ENCODE data around the gene ASIC4.

Gene ASIC4

DNA sequence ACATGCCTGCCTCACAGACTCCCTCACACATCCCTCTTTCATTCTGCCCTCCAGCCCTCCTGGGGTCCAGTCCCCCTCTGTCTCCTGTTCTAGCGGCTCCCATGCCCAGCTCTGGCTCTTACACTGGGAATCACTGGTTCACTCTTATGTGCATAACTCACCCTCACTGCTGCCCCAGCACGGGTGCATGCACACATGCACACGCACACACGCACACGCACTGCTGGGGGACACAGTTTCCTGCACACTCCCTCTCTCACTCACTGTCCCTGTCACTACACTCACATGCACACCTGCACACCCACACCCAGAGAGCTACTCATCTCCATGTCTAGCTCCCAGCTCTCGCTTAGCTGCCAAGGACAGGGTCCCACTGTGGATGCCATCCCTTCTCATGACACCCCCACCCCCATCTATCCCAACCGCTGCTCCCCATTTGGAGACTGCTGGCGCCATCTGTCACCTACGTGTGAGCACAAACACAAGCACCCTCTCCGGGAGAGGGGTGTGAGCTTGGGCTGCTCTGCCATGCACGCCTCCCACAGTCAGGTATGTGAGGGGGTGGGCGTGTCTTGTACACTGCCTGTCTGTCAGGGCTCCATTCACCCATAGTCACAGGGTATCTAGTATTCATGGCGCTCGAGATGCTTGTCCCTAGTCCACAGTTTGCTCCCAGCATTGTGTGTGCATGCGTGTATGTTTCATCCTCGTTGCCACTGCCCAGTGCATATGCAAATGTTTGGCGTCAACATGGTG is 1.8 kb downstream of the ASIC4 start:
- no peak for DNase-seq (ENCODE audit: low read depth, low spot score)

DNA sequence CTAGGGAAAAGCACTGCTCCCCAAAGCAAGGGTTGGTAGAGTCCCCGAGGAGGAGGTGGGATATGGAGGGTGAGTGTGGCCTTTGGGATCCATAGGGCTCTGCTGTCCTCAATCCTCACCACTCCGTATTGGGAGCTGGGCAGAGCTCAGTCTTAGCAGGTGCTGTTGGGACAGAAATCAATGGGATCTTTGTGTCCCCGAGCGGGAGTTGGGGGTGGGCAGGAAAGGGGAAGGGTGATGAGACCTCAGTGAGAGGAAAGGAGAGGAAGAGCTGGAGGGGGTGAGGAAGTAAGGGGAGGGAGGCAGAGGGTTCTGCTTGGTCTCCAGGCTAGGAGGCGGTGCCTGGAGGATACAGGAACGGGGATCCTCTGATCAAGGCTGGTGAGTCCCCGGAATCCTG is 2.6 kb downstream of the ASIC4 start:
- no peak for DNase-seq (ENCODE audit: low read depth, low spot score)

DNA sequence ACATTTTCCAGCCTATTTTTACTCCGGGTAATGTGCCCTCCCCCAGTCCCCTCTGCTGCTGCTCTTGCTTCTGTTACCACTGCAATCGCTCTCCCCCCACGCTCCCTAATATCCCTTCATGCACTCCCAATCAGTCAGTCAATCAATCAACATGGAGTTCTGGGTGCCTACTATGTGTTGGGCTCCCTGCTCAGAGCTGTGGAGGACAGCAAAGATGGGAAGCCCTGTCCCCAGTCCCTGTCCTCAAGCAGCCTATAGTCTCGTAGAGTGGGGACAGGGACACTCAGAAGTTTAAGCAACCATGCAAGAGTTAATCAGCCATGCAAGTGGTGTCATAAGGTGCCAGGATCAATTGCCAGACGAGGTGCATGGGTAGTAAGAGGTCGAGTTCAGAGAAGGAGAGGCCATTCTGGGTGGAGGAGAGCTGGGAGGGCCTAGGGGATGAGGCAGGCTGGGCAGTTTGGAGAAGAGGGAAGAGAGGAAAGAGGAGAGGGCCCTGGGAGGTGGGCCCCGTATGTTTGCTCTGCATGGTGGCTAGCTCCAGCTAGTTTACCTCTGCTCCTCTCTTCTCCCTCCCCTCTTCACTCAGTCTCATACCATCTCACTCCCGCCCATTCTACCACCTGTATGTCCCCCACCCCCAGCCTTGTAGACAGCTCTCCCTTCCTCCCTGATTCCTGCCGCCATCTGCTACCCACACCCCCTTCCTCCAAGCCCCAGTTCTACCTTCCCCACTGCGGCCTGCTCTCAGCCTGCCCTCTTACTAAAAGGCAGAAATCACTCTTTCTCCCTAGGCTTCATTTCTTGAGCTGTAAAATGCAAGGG is 3.9 kb downstream of the ASIC4 start:
- no peak for DNase-seq (ENCODE audit: low read depth, low spot score)

DNA sequence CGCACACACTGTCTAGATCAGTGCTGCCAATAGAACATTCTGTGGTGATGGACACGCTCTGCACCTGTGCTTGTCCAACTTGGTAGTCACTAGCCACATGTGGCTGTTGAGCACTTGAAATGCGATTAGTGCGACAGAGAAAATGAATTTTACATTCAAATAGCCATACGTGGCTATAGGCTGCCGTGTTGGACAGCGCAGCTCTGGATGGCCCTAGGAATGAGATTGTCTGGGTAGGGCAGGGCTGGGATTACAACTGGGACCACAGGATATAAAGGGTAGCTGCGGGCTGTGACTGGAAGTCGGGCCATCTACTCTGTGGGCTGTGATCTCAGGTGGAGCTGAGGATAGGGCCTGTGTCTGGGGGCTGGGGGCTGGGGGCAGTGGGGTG is 5.2 kb downstream of the ASIC4 start:
- no peak for DNase-seq (ENCODE audit: low read depth, low spot score)

DNA sequence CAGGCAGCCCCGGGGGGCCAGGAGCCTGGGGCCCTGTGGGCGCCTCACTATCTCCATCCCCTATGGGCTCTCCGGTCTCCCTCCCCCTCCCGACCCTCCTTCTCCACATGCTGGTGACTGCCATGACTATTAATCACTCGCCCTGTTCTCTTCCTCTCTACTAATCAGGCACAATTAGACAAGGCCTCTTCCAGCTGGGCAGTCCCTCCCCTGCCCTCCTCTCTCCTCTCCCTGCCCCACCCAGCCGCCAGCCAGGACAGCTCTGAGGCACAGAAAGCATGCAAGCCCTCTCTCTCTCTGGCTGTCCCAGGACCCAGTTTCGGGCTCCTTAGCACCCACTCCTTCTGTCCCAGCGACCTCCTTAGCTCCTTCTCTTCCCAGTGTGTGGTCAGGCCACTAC is 5.8 kb downstream of the ASIC4 start:
- no peak for DNase-seq (ENCODE audit: low read depth, low spot score)

DNA sequence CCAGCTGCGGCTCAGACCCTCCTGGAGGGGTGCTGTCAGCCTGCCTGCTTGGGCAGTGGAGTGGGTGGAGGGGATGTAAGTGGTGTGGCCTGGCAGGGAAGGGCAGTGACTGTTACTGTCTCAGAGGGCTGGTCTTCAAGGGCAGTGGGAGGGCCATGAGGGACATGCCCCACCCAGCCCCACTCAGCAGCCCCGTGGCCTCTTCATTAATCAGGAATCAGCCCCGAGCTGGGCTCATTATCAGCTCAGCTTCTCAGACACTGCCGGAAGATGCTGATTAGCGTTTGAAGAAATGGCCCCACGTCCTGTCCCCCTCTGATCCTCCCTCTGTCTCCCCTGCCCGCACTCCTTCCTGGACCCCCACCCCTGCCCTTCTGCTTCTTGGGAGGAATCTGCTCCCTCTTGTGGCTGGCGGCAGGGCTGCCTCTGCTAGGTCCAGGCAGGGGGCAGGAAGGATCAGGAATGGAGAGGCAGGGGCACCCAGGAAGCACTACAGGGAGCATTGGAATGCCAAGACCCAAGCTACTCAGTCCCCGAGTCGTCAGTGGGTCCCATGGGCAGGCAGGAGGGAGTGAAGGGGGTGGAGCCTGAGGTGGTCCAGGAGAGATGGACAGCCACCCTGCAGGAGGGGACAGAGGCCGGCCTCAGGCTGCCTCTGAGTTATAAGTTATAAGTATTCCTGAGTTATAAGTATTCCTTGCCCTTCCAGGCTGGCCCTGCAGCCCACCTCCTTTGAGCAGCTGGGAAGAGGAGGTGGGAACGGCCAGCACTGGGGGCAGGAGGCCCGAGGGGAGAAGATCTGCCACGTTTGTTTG is 7.0 kb downstream of the ASIC4 start:
- no peak for DNase-seq (ENCODE audit: low read depth, low spot score)

DNA sequence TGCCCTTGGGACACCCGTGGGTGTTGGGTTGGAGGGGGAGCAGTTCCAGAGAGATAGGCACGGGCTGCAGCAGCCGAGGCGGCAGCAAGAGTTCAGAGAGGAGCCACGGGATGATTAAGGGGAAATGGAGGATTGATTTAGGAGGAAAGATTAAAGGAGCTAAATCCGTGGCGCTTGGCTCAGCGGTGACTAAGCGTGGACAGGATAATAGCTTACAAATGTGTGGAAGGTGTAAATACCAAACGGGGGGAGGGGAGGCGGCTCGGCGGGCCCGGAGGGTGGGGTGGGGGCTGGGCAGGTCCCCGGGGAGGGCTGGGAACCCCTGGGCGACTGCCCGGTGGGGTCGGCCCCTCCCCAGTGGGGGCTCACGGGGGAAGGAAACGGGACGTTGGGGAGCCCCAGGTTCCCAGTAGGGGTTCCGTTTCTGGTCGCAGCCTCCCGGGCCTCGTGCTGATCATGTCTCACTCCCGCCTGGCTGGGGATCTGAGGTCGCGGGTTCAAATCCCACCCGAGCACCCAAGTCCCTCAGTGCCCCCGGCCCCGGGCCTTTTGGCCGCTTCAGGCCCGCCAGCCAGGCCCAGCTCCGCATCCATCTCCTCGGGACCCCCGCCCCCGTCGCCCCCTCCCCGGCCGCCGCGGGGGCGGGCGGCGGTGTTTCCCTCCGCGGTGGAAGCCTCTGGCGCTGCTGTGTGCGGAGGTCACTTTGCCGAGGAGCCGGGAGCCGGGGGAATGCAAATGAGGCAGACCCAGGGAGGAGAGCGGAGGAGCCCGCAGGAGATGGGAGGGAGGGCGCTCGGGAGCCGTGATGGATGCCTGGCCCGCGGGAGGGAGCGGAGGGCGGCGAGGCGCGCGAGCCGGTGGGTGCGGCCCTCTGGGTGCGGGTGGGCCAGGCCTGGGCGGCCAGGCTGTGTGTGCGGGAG is 8.1 kb downstream of the ASIC4 start:
- DNase-seq (ENCODE audit: low read depth, low spot score): no peak

DNA sequence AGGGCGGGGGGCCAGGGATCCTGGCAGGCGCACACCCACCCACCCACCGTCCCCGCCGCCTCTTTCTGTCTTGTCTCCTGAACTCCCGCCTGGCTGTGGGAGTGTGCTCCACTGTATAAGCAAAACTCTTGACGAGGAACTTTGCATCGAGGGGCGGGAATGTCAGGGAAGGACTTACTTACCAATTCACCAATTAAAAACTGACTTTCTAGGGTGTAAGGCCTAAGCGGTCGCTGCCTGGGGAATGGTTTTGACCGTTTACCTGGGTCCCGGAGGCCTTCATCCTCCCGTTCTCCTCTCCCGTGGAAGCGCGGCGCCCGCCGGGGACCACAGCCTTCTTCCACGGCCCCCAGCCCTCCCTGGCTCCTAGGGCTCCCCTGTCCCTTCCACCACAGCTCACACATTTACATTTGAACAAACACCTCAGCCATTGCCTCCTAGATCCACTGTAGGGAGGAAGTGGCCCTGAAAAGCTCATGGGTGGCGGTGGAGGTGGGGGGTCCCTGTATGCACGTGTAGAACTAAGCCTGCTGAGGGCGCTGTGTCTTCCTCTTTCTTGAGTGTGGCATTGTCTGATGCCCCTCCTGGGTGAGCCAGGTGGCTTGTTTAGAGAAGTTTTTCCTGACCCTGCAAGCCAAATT is 8.9 kb downstream of the ASIC4 start:
- DNase-seq (ENCODE audit: low read depth, low spot score): no peak

DNA sequence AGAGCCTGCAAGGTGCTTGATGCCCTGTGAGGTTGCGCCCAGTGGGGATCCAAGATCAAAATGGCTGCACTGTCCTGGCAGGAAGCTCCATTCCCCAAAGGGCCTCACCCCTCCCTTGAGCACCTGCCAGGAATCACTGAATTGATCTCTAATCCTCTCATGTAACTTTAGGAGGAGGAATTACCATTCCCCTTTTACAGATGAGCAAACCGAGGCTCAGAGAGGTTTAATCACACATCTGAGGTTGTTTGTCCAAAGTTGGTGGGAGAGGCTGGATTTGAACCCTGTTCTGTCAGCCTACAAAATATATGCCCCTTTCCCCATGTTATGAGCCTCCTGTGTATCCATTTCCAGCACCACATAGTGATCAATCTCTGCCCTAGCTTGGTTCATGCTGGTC is 10.5 kb downstream of the ASIC4 start:
- DNase-seq (ENCODE audit: low read depth, low spot score): no peak

DNA sequence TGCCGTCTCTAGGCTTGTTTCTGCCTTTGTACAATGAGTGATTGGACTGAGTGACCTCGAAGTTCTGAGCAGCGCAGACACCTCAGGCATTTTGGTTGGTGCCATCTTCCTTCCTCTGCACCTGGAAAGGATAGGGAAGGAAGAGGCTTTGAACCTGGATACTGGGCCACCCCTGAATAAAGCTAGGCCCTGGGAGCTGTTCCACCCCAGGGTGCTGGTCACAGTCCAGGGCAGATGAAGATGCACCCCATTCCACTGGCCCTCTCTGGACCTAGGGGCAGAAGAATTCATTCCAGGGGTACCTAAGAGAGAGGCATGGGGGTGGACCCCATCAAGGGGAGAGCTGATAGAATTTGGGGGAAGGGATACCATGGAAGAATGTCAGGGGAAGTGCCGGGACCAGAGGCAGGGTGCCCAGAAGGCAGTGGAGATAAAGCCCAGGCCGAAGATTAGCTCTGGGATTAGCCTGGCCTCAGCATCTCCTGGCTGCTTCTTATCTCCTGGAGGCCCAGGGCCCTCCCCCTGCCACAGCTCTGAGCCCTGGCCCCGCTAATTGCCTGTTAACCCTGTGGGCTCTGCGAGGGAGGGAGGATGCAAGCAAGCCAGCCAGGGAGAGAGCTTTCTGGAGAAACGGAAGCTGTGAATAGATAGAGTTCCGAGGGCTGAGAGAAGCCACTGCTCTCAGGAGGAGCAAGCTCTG is 11.4 kb downstream of the ASIC4 start:
- DNase-seq (ENCODE audit: low read depth, low spot score): no peak

DNA sequence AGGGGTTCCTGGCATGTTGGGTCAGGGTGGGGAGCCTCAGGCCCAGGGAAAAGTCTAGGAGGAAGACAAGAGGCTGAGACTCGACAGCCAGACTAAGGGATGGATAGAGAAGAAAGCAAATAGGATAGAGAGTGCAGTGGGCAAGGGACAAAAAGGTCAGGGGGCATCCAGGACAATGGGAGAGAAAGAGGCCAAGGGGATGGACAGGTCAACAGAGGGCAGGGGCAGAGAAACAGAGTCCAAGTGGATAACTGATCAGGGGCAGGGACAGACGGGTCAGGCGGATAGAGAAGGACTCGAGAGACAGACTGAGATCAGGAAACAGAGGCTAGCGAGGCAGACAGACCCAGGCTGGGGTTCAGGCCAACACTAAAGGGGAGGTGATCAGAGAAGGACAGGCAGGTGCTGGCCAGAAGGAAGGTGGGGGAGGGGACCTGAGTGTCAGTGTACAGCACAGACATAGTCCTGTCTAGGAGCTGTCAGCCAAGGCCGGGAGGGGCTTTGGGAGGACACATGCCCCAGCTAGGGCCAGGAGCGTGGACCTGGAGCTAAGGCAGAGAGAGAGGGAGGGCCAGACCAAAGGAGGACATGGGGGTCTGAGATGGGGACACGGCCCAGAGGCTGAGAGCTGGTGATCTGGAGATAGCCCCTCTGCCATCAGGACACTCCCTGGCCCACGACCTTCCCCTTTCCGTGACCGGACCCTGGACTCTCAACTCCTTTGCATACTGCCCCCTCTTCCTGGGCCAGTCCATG is 12.2 kb downstream of the ASIC4 start:
- no peak for DNase-seq (ENCODE audit: low read depth, low spot score)

DNA sequence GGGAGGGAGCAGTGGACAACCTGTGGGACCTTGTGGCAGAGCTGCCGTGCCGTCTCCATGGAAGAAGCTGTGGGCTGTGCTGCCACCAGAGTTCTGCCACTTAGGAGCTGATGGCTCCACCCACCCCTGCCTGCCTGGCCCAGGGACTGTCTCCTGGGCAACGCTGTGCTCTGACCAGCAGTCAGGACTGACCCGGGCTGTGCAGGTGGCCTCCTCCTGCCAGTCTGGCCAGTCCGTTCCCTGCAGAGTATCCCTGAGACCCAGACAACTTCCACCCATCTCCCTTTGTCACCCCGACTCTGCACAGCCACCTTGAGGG is 12.8 kb downstream of the ASIC4 start:
- no peak for DNase-seq (ENCODE audit: low read depth, low spot score)

DNA sequence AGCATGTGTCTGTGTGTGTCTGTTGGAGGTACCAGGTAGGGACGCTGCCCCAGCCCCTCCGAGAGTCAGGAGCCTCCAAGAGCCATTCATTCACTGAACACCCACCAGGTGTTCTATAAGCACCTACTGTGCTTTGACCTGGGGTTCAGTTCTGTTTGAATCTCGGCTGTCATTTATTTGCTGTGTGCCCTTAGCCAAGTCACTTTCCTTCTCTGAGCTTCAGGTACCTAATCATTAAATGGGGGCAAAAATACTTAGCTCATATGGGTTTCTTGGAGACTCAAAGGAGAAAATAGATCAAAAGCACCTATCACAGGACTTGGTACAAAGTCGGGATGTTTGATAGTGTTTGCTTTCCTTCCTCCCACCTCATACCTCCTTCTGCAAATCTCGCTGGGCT is 13.2 kb downstream of the ASIC4 start:
- no peak for DNase-seq (ENCODE audit: low read depth, low spot score)

DNA sequence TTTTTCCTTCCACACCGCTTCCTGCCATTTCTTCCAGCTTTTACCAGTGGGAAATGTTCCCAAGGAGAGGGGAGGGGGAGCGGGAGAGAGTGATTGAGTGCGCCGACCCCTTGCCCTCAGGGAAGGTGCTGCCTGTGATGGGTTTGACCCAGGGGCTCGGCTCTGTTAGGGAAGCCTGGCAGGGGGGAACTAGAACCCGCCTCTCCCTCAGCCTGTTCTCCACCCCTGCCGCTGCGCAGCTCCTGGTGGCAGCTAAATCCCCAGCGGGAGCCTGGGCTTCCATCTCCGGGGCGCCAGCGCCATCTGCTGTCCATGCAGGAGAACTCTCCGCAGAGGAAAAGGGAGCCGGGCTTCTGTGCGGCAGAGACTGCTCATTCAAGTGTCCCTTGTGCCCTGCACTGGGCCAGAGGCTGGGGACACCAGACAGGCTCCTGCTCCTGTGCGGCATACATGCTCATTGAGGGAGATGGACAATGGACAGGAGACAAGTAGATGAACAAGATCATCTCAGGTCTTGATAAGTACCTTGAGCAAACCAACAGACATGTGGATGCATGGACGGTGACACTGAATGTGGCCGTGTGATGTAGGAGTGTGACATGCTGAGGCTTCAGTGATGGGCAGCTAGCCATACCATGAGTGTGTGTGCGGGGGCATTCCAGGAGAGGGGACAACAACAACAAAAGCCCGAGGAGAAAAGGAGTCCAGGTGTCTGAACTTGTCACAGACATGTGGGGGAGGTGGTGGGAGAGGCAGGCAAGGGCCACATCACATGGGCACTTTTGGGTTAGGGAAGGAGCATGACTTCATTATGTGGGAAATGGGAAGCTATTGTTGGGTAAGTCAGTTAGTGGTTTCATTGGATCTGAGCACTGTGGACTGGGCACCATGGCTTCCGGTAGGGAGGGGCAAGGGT is 16.0 kb downstream of the ASIC4 start:
- DNase-seq (ENCODE audit: low read depth, low spot score): no peak

DNA sequence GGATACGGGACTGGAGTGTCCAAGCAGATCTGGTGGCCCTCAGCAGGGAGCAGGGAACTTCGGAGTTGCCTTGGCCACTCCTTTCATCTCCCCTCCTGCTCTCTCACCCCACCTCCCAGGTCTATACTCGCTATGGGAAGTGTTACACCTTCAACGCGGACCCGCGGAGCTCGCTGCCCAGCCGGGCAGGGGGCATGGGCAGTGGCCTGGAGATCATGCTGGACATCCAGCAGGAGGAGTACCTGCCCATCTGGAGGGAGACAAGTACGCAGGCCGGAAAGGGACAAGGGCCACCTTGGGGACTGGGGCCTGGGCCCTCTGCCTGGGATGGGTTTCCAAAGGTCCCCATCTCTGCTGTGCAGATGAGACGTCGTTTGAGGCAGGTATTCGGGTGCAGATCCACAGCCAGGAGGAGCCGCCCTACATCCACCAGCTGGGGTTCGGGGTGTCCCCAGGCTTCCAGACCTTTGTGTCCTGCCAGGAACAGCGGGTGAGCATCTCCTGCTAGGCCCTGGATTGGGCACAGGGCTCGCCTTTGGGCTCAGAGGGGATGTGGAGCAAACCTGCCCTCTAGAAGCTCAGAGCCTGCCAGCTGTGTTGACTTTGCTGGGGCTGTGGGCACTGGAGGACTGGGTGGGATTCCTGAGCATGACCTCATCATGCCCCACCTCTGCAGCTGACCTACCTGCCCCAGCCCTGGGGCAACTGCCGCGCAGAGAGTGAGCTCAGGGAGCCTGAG is 17.5 kb downstream of the ASIC4 start:
- no peak for DNase-seq (ENCODE audit: low read depth, low spot score)

DNA sequence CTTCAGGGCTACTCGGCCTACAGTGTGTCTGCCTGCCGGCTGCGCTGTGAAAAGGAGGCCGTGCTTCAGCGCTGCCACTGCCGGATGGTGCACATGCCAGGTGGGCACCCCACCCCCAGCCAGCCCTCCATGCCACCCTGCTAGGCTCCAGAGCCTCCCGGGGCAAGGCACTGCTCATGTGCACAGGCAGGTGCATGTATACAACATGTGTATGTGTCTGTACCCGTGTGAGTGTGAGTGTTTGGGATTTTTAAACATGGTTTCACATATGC is 18.0 kb downstream of the ASIC4 start:
- DNase-seq (ENCODE audit: low read depth, low spot score): no peak

DNA sequence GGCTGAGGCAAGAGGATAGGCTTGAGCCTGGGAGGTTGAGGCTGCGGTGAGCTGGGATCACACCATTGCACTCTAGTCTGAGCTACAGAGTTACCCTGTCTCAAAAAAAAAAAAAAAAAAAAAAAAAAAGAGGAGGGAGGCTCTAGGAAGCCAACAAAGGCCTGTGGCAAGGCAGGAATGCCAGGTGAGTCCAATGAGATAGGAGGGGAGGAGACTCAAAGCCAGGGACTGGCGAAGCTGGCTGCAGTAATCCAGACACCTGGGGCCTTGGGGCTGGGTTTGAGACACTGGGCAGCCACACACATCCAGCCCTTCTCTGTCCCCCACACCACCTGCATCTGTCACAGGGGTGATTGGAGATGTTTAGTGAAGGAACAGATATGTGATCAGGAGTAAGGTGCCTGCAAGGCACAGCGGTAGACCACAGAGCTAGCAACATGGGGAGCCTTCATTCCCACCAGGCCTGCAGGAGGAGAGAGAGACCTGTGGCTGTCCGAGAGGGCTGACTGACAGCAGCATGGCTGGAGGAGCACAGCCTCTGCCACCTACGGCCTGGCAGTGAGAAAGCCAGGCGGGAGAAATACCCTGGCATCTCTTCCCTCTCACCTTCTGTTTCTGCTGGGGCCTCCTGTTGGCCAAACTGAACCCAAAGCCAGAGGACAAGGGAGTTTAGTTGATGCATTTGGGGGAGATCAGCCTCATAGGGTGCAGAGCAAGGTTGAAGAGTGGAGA is 19.8 kb downstream of the ASIC4 start:
- no peak for DNase-seq (ENCODE audit: low read depth, low spot score)

Data from iPS DF 19.7 (cell line).